Keratinocyte (primary cell): ENCODE data around the gene RIPOR2.

Experiments used
- CTCF ChIP-seq, 3 experiments: IDR thresholded peaks in 1 of 3; conservative IDR thresholded peaks in 1 of 3; optimal IDR thresholded peaks in 1 of 3; 2 replicates in 2 of 3; 3 replicates in 1 of 3; pipeline versions ENCODE3 to v1.5.1; 2011; ENCODE audit warnings: low read length in 3 of 3, mild to moderate bottlenecking in 3 of 3, moderate library complexity in 2 of 3, control low read depth in 1 of 3, inconsistent platforms in 1 of 3; ENCODE audit not compliant: insufficient read depth in 2 of 3; ENCODE audit errors: extremely low read depth in 1 of 3
- EZH2 ChIP-seq: IDR thresholded peaks from one replicate; pipeline ENCODE4 v1.6.1; 2012; ENCODE audit warnings: inconsistent platforms, mild to moderate bottlenecking, low read length, moderate library complexity

GRCh38 chr6:24926192-24926591, 9.6 kb downstream of the RIPOR2 start:
- TF ChIP-seq EZH2: no peak
- no peak for TF ChIP-seq CTCF (optimal IDR thresholded peaks at IDR 0.05 in 1 of 3, IDR thresholded peaks at IDR 0.05 in 1 of 3, conservative IDR thresholded peaks at IDR 0.05 in 1 of 3; ENCODE audit: extremely low read depth in 1 of 3, insufficient read depth in 2 of 3, low read length in 3 of 3)
